ENCODE measurements around the gene TRIM52.

TRIM52 gene

DNA sequence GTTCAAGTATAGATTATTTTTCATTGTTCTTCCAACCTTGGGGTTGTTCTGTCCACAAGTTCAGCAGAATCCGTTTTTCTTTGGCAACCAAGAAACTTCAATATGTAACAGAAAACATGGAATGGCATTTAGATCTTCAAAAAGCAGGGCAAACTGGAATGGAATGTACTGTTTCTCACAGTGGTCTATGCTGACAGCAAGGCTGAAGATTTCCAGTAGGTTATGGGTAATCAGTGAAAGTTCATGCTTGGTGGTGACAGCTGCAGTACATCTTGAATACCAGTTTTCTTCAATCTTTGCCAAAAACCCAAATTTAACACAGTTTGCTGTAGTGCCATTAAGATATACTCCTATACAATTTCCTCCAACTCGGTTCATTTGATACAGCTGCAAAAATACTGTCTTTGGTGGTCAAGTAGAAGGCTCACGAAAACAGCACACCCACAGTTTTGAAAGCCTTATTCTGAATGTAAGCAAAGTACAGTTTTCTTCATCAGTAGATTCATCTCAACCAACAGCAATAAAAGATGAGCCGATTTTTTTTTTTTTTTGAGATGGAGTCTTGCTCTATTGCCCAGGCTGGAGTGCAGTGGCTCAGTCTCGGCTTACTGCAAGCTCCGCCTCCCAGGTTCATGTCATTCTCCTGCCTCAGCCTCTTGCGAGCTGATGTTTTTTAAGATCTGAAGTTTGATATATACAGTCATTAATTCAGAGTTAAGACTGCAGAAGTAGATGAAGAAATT is 4.9 kb downstream of the TRIM52 start:
- DNase-seq: no peak

DNA sequence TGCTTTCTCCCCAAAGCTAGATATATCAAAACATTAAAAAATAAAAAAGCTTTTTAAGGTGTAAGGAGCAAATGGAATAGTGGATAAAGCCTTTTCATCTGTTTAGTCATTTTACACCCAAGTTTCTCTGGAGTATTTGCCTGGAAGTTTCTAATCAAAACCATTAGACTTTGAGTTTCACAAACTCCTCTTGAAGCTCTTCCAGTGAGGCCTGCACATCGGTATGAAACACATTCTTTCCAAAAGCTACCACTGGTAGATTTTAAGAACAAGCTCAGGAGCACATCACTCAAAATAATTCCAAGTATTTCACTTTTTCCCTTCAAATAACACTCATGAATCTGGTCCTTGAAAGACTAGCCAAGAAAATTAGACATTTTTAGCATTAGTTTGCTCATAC is 5.7 kb downstream of the TRIM52 start:
- no peak for DNase-seq

DNA sequence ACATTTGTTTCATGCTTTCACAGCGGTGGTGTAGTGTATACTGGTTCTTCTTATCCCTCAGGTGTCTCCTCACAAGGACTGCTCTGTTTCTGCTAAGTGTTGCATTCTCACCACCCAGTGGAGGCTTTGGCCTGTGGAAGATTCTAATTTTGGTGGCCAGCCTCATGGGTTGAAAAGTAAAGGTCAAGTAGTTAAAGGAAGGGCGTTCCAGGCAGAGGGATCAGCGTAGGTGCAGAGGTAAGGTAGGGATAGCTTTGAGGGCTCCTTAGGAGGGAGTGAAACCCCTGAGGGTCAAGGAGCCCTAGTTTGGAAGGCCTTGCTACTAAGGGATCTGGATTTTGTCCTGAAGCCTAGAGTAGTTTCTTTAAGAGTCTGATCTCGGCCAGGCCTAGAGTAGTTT is 12.7 kb downstream of the TRIM52 start:
- no peak for DNase-seq

DNA sequence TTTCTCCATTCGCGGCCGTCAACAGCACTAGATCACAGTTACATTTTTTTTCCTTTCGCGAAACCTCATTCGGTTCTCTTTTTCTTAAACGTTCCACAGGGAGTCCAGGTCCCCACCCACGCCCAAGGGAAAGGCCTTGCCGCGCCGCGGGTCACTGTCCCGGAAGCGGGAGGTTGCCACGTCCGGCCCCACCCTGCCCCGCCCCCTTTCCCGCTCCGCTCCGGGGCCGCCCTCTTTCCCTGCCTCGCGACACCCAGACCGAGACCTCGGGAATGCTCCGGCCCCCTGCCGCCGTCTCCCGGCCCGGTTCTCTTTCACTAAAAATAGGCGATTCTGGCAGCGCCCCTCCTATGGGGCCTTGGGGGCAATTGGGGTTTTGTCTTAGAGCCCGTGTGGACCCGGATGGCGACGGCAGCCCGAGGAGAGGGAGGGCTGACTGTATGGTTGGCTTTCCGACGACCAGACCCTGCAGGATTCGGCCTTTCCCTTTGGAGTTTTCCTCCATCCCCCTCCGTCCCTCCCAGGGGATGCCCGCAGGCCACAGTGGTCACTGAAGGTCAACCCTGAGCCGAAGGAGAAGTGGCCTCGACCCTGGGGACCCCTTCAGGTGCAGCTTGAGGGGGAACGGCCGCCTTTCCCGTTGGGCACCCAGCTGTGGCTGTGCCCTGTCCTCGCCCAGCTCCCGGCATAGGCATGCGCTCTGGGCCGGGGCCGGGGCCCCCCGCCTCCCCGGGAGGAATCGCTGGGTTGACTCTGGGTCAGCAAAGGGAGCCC is 14.5 kb downstream of the TRIM52 start:
- no peak for DNase-seq

DNA sequence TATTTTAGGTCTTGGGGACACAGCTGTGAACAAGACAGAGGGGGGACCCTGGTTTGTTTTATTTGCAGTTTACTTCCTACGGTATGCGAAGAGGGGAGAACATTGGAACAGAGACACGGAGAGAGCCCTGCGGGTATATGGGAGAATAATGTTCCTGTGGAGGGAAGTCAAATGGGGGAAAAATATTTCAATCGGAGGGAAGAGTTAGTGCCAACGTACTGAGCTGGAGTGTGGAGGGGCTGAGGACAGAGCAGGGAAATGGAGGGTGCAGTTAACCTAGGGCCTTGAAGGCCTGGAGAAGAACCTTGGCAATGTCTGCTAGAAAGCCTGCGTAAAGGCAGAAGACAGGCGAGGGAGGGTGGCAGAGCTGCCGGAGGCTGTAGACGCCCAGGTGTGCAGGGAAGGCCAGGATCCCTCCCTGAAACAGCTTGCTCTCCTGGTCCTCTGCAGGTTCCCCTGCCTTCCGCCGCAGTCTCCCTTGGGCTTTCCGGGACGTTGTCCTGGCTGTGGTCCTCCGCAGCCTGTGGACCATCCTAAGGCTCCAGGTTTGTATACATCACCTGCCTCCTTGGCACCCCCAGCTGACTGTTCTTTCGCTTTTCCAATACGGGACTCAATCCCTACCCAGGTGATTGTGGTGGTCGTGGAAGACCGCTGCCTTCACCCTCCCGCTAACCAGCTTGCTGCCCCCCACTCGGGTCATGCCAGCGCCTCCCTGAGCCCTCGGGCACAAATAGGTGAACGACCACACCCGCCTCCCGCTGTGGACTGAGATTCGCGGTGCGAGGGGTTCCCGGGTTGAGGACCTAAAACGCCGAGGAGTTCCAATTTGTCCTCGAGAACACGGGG is 15.3 kb downstream of the TRIM52 start:
- no peak for DNase-seq

DNA sequence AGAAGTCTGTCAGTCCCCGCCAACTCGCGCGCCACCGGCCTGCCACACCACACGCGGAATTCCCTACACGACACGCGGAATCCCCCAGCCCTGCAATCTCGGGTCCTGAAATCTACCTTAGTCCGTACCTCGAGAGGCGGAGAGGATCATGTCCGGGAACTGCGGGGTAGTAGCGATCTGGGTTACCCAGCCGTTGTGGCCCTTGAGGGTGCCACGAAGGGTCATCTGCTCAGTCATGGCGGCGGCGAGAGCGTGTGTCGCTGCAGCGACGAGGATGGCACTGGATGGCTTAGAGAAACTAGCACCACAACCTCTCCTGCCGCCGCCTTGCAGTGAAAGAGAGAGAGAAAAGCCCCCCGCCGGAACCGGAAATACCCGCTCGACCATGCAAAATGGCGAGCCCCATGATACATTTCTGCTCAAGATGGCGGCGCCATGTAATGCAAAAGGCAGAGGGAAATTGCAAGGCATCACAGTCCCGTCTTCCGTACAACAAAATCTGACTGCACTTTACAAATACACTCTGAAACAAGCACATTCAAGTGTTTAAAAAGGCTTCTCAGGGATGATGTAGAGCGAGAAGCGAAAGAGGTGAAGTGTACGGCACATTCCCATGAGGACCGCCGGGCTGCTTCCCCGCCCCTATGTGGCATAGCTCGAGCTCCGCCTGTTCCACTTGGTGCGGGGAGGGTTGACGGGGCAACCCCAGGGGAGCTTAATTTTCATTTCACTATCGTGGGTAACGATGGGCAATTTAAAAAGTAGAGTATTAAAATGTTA is 17.2 kb downstream of the TRIM52 start, which contains the start of gene RACK1:
RACK1 (minus strand) TSS at position 343 of the 780 bp plus-strand sequence; CDS start at position 237, 106 bp downstream.
- no peak for DNase-seq

DNA sequence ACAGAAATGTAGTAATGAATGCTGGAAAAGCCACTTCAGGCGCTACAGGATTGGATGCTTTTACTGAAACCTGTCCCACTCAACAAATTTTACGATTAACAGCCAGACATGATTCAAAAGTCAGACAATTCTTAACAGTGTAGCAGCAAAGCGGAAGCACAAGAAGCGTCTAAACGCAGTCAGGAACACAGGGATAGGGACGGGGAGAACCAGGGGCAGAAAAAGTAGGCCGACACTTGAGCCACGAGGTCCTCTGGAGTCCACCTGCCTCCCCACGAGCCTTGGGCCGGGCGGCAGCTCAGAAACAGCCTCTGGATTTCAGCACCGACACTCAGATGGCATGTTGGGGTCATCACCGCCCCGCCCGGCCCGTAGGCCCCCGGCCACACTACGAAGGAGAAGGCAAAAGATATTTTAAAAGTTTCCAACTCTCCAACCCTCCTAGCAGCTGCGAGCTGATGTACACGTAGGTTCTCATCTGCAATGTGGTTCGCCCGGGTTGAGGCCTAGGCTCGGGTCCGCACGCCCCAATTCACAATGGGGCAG is 17.9 kb downstream of the TRIM52 start:
- no peak for DNase-seq

DNA sequence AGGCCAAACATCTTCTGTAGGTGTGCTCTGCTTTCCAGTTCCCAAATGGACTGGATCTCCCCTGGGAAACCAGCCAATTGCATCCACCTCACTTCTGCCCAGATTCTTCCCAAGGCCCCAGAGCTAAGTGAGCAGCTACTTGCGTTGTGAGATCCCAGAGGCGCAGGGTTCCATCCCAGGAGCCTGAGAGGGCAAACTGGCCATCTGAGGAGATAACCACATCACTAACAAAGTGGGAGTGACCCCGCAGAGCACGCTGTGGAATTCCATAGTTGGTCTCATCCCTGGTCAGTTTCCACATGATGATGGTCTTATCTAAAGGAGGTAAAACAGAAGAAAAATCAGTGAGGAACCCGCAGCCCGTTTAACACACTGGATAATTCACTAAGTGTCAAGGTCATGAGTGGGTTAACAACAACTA is 18.9 kb downstream of the TRIM52 start:
- no peak for DNase-seq

DNA sequence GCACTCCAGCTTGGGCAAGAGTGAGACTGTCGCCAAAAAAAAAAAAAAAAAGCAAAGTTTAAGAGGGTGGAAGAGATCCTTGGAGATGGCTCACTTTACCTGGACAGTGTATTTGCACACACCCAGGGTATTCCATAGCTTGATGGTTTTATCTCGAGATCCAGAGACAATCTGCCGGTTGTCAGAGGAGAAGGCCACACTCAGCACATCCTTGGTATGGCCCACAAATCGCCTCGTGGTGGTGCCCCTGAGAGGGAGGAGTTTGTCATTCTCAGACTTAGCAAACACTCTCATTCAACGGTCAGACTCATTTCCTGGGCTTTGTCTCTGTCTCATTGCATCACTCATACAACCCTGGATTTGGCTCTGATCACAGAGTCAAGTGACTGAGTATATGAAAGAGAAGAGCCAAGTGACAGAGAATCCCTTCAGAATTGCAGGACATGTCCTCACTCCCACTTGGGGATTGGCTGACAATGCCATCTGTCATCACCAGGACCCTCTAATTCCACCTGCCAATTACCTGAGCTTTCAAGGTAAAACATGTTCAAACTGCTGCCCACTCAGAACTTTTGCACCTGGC is 19.5 kb downstream of the TRIM52 start:
- no peak for DNase-seq

DNA sequence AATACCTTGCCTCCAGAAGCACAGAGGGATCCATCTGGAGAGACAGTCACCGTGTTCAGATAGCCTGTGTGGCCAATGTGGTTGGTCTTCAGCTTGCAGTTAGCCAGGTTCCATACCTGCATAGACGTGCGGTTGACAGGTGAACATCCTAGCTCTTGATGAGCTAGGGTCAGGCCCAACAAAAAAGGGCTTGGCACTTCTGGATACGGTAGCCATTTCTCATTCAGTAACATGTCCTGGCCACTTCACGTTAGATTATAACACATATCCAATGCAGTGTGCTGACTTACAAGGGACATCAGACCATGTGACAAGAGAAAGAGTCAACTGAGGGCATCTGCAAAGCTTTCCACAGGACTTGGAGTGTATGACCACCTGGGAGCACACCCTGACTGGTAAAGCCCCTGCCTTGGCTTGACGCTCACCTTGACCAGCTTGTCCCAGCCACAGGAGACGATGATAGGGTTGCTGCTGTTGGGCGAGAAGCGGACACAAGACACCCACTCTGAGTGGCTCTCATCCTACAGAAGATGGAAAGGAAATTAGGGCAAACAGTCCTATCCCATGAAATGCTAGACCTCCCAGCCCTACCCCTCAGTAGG is 21.8 kb downstream of the TRIM52 start:
- no peak for DNase-seq

DNA sequence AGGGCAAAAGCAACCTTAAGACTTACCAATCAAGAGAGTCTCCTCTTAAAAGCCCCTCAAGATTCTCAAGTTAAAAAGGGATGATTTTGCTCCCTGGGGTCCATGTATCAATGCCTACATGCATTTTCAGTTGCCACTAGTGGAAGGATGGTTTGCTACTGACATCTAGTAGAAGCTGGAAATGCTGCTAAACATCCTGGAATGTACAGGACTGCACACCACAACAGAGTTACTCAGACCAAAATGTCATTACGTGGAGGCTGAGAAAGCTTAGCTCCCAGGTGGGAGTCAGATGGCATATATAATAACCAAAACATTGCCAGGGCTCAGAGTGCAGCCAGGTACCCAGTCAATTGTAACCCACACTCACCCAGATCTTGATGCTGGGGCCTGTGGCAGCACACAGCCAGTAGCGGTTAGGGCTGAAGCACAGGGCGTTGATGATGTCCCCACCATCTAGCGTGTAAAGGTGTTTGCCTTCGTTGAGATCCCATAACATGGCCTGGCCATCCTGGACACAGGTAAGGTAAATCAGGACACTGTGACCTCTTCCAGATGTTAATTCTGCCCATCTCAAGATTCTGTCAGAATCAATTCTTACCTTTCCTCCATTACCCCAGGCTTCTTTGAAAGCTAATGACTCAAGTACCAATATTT is 23.1 kb downstream of the TRIM52 start:
- no peak for DNase-seq

DNA sequence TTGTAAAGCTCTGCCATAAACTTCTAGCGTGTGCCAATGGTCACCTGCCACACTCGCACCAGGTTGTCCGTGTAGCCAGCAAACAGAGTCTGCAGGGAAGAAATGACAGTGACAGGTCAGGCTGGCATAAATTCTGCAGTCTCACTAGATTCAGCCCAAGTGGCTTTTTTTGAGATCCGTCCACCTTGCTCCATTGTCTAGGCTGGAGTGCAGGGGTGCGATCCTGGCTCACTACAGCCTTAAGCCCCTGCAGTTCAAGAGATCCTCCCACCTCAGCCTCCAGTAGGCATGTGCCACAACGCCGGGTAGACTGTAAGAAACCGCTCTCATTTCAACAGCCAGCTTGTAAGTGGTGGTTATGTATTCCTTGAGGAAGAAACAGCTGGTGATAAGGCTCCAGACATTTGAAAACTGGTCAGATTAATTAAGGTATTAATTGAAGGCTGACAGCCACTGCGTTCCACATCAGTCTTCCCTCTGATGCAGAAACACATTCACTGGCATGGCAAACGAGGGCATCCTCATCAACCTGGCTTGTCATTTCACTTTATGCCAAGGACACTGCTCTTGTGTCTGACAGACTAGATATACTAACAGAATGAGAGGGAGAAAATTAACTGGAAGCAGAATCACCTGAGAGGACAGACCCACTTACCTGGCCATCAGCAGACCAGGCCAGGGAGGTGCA is 23.8 kb downstream of the TRIM52 start:
- DNase-seq: no peak

DNA sequence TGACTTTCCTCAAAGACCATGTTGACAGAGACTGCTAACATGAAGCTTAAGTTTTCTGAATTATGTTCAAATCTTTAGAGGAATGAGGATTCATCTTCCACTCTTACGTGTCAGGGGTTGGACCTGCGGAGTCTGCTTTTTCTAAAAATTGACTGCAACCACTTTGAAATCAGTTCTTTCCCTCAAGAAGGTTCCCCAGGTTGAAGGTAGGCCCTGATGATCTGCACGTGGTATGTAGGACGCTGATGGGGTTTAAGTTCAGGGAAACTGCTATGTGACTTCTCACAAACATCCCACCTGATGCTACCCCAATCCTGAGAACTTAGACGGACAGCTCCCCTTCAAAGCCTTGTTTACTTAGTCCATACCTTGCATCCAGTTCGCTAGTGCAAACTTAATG is 24.5 kb downstream of the TRIM52 start:
- DNase-seq: no peak

DNA sequence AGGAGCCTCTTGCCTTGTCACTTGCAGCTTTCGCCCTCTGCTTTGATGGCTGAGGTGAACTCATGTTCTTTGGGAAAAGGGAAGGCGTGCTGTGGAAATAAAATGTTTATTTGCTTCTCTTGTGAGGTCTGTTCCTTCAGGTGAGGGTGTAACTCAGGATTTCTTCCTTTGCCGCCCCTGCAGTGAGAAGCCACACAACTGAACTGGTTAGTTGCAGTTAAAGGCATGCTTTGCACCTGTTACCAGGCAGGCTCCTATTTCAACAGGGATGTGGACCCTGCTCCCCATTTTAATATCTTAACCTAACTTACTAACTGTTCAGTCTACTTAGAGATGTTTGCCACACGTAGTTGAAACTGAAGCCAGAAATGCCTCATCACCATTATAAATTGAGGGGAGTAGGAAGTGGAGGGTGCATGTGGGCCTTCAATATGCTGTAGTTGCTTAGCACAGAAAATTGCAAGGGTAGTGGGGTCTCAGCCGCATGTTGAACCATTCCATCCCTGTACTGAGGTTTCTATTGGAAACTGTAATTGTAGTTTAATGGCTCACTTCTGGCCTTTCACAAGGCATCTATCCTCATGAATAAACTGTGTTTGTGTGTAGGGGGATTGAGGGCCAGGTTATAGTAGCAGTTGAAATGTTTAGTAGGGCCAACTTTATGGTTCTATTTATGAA is 25.1 kb downstream of the TRIM52 start:
- no peak for DNase-seq

DNA sequence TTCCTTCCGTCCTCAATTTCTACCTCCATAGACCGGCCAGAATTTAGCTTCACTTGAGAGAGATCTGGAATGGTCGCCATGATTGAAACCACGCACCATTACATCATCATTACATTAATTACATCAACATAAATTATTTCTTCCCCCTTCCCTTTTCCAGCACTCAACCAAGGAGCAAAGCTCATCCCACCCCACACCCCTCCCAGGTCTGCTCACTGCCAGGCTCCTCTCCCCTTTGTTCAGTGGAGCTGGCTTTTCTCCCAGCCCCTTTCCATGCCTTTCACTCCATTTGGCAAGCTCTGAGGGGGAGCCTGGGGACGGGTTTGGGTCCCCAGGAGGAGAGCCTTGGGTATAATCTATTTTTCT is 25.6 kb downstream of the TRIM52 start:
- no peak for DNase-seq

DNA sequence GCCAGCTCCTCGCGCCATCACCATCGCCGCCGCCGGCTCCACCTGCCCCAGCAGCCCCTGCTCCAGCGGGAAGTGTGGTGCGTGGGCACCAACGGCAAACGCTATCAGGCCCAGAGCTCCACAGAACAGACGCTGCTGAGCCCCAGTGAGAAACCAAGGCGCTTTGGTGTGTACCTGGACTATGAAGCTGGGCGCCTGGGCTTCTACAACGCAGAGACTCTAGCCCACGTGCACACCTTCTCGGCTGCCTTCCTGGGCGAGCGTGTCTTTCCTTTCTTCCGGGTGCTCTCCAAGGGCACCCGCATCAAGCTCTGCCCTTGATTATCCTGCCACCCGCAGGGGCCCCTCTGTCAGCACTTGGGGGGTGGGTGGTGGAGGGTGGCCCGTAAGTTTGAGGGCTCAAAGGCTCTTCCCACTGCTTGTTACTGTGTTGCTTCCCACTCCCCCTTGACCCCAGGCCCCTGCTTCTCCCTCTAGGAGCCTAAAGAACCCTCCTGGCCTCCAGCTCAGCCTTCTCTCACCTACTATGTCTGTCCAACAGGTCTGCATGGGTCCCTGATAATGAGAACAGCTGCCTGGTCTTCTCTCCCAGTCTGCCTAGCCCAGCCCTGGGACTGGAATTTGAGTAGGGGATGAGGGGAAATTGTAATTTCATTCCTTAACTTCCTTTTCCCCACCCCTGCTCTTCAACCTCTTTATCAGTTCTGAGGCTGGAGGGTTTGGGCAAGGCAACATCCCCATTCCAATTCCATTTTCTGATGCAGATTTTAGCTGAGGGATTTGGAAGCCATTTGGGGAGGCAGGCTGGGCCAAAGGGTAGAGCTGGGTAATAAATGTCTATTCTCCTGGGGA is 26.3 kb downstream of the TRIM52 start:
- no peak for DNase-seq

DNA sequence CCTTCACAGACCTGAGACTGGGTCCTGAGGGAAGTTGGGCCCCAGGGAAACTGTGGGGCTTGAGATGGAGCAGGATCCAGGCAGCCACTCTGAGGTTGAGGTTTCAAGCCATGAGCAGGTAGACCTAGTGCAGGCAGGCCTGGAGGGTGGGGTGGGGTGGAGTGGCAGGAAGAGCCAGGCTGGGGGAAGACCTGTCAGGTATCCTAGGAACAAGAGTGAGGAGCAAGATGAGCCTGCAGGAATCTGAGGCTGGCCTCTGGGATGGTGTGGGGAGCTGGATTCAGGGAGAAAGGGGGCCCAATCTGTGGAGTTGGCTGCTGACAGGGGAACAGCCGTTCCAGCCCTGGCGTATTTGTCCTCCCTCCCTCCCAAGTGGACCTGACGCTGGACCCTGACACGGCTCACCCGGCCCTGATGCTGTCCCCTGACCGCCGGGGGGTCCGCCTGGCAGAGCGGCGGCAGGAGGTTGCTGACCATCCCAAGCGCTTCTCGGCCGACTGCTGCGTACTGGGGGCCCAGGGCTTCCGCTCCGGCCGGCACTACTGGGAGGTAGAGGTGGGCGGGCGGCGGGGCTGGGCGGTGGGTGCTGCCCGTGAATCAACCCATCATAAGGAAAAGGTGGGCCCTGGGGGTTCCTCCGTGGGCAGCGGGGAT is 27.0 kb downstream of the TRIM52 start:
- DNase-seq: no peak
